GM12878 (cell line): Measurements from ENCODE around the gene SHC1. TPM values are rescaled to one million over a fixed set of nuclear protein-coding genes. Genes with fewer than 3 reads are reported as not detected.

Source experiments
- ATAC-seq: fragments of 200-7000 bp; cut with Tn5 transposase; 3 replicates; pipeline ENCODE4 v1.9.1; 2020; ENCODE audit warnings: mild to moderate bottlenecking, moderate library complexity
- BruUV-seq: library from RNA; stranded (reverse); fragments of 400-500 nt; replicated peaks from 2 replicates; lab custom pipeline; 2021; lab: Mats Ljungman, UMichigan
- CTCF ChIA-PET: fragments of 300-600 bp; sonication (Branson Sonifier 250); formaldehyde crosslinking; extraction: SDS; loops from one replicate; lab custom pipeline; 2021; ENCODE audit warnings: inconsistent platforms; lab: Yijun Ruan, JAX
- POLR2A ChIA-PET: fragments of 350-600 bp; formaldehyde crosslinking; extraction: SDS; loops from one replicate; lab custom pipeline; 2021; ENCODE audit warnings: inconsistent platforms; lab: Charles Lee
- RAD21 ChIA-PET: fragments of 300-600 bp; sonication (Branson Sonifier 250); formaldehyde crosslinking; loops from one replicate; lab custom pipeline; 2023; ENCODE audit warnings: antibody characterized with exemption; ENCODE audit not compliant: unreplicated experiment; lab: Charles Lee
- SMC1A ChIA-PET: fragments of 300-600 bp; sonication (Branson Sonifier 250); formaldehyde crosslinking; loops from one replicate; lab custom pipeline; 2023; ENCODE audit not compliant: unreplicated experiment, uncharacterized antibody; lab: Charles Lee
- DNase-seq: peaks from one replicate; pipeline ENCODE4 v3.0.0-alpha.2; 2011; ENCODE audit warnings: low read depth, low spot score
- FAIRE-seq: peaks from 3 replicates; lab custom pipeline; 2011; peaks lifted over from hg19 to GRCh38; lab: Jason Lieb, UNC
- H2AFZ ChIP-seq: 2 replicates; pipeline ENCODE4 v1.6.0; 2011; ENCODE audit warnings: low read depth, low read length, control low read depth; ENCODE audit not compliant: control insufficient read depth
- H3K27ac ChIP-seq: 2 replicates; pipeline ENCODE4 v1.5.1; 2011; ENCODE audit warnings: control low read depth; ENCODE audit not compliant: control insufficient read depth, insufficient read depth
- H3K27me3 ChIP-seq, 2 experiments: replicated peaks in 1 of 2; 2 replicates each; pipeline versions ENCODE4 v1.6.0 to v1.6.1; 2011; ENCODE audit warnings: low read length in 1 of 2; ENCODE audit not compliant: control insufficient read depth in 2 of 2, insufficient read depth in 2 of 2
- H3K36me3 ChIP-seq, 2 experiments: 2 replicates each; pipeline ENCODE4 v1.5.1; 2011; ENCODE audit warnings: low read length in 1 of 2; ENCODE audit not compliant: control insufficient read depth in 2 of 2, insufficient read depth in 2 of 2
- H3K4me1 ChIP-seq: 2 replicates; pipeline ENCODE4 v1.6.1; 2011; ENCODE audit warnings: mild to moderate bottlenecking, low read length, moderate library complexity, mixed read lengths; ENCODE audit not compliant: control insufficient read depth, insufficient read depth
- H3K4me2 ChIP-seq: 2 replicates; pipeline ENCODE4 v1.6.0; 2011; ENCODE audit warnings: control low read depth; ENCODE audit not compliant: control insufficient read depth, insufficient read depth
- H3K4me3 ChIP-seq: fragments of 200-600 bp; sonication (generic); 2 replicates; pipeline ENCODE4 v1.5.1; 2016
- H3K79me2 ChIP-seq: 2 replicates; pipeline ENCODE4 v1.6.0; 2011; ENCODE audit warnings: low read length; ENCODE audit not compliant: control insufficient read depth, insufficient read depth
- H3K9ac ChIP-seq: 2 replicates; pipeline ENCODE4 v1.8.0; 2011; ENCODE audit warnings: low read length, control low read depth, mixed read lengths; ENCODE audit not compliant: control insufficient read depth, insufficient read depth
- H3K9me3 ChIP-seq: replicated peaks from 3 replicates; pipeline ENCODE4 v1.5.1; 2011; ENCODE audit warnings: mild to moderate bottlenecking, low read length; ENCODE audit not compliant: control insufficient read depth, insufficient read depth
- H4K20me1 ChIP-seq: 2 replicates; pipeline ENCODE4 v1.6.0; 2011; ENCODE audit not compliant: control insufficient read depth, insufficient read depth
- CREB1 ChIP-seq: IDR thresholded peaks from 2 replicates; pipeline ENCODE4 v1.6.1; 2012; ENCODE audit warnings: low read depth, mild to moderate bottlenecking, inconsistent platforms
- E4F1 ChIP-seq: fragments of 450-650 bp; IDR thresholded peaks from 2 replicates; pipeline ENCODE4 v1.6.1; 2018; ENCODE audit warnings: borderline replicate concordance, mild to moderate bottlenecking; ENCODE audit not compliant: partially characterized antibody
- HDAC6 ChIP-seq: fragments of 200-600 bp; sonication (generic); IDR thresholded peaks from one replicate; pipeline ENCODE4 v1.8.0; 2017; ENCODE audit warnings: antibody characterized with exemption; ENCODE audit not compliant: unreplicated experiment
- IKZF2 ChIP-seq, 2 experiments: fragments of 450-650 bp; IDR thresholded peaks; 2 replicates each; pipeline ENCODE4 v1.6.1; 2017; ENCODE audit warnings: mild to moderate bottlenecking in 2 of 2, moderate library complexity in 2 of 2
- IRF5 ChIP-seq: fragments of 450-650 bp; IDR thresholded peaks from 2 replicates; pipeline ENCODE4 v1.6.1; 2017; ENCODE audit warnings: borderline replicate concordance
- MXI1 ChIP-seq: fragments of 150-350 bp; IDR thresholded peaks from 2 replicates; pipeline ENCODE4 v1.6.1; 2011; ENCODE audit warnings: low read depth, mild to moderate bottlenecking, inconsistent platforms, low read length, improper control_type of control experiment
- NR2F1 ChIP-seq: fragments of 450-650 bp; conservative IDR thresholded peaks from 2 replicates; pipeline ENCODE4 v1.6.1; 2017; ENCODE audit warnings: mild to moderate bottlenecking
- SMAD5 ChIP-seq: IDR thresholded peaks from 2 replicates; pipeline ENCODE4 v1.6.1; 2016; ENCODE audit warnings: antibody characterized with exemption, low read depth
- SPI1 ChIP-seq: IDR thresholded peaks from 2 replicates; pipeline ENCODE4 v1.6.1; 2011; ENCODE audit warnings: low read depth, mild to moderate bottlenecking, low read length, moderate library complexity, borderline replicate concordance; ENCODE audit not compliant: insufficient read depth
- TAF1 ChIP-seq: IDR thresholded peaks from 2 replicates; pipeline ENCODE4 v1.6.1; 2011; ENCODE audit warnings: mild to moderate bottlenecking, low read depth, low read length, borderline replicate concordance
- ZNF384 ChIP-seq: IDR thresholded peaks from 2 replicates; pipeline ENCODE4 v1.6.1; 2012; ENCODE audit warnings: low read depth, mild to moderate bottlenecking, low read length, improper control_type of control experiment, borderline replicate concordance
- WGBS: methylation state at CpG from one replicate; pipeline ENCODE4 v1.1.6; 2016; ENCODE audit warnings: low lambda C conversion rate; ENCODE audit not compliant: insufficient replicate concordance, insufficient coverage; ENCODE audit errors: missing lambda C conversion rate; 5-methylcytosine and 5-hydroxymethylcytosine counted together
- in situ Hi-C: fragments of 300-500 bp; cut with MboI; formaldehyde crosslinking; loops from 9 replicates; pipeline ENCODE4 v1.14.3; 2018; ENCODE audit warnings: mixed read lengths
- intact Hi-C: fragments of 100-400 bp; cut with micrococcal nuclease; formaldehyde crosslinking; loops from one replicate; pipeline ENCODE4 v1.14.2; 2022; ENCODE audit not compliant: unreplicated experiment
- polyA plus RNA-seq, 11 experiments: library from polyadenylated mRNA; depleted of rRNA in 4 of 11; unstranded in 6 of 11; stranded (reverse) in 5 of 11; fragments of >200 nt; fragmentation: Nextera tagmentation in 4 of 11; fragmentation: Illumina TruSeq in 1 of 11; extraction: Ambion mirVana in 4 of 11; extraction: Trizol in 1 of 11; gene quantifications; 1 replicate in 1 of 11; 2 replicates in 10 of 11; pipeline versions ENCODE4 v1.2.1 to v1.2.3, GENCODE V29; 2011 to 2016; ENCODE audit warnings: inconsistent platforms in 2 of 11, missing spikeins in 2 of 11, low read depth in 1 of 11
- total RNA-seq, 4 experiments: library from RNA; depleted of rRNA in 3 of 4; stranded (reverse); fragments of >200 nt in 3 of 4; fragmentation: Illumina TruSeq in 1 of 4; extraction: Trizol in 1 of 4; gene quantifications; 2 replicates each; pipeline versions ENCODE4 v1.2.1 to v1.2.3, GENCODE V29; 2013 to 2021

The SHC1 gene
- total and polyA plus RNA-seq, 10 of the 15 experiments (the other 5 are each of a cell fraction or from before 2014, with no cell fraction given) = 2.6 to 49.3 (median 25.2) TPM

GRCh38 chr1:154990276-154990675, 19.7 kb upstream of the SHC1 start:
- no peak overlapping the region for H3K4me3 ChIP-seq
- DNase-seq (no peak), ATAC-seq (no peak), FAIRE-seq (no peak)
- RAD21 ChIA-PET = no interaction called here
- no peak overlapping the region for H3K4me2 ChIP-seq
- WGBS = 95% methylated on average over 8 of the region's 8 CpGs
- H3K27ac ChIP-seq = no peak overlapping the region
- POLR2A ChIA-PET = no interaction called here
- H3K36me3 ChIP-seq = peaks cover 15 to 17% of the 10 kb centered on the region in 2 experiments; a peak in 3 of 4 replicates
- intact Hi-C loops (no loop called here), in situ Hi-C loops (no loop called here)
- peaks cover under 1% of the 10 kb centered on the region; the same call in 1 of the 2 replicates for H3K79me2 ChIP-seq
- H3K4me1 ChIP-seq = no peaks in the 10 kb centered on the region
- CTCF ChIA-PET = interaction anchor here (0.9 to 1.4 kb wide), 2 partner anchors 9 to 19 kb away, joined by 3 to 5 read pairs; no protein-coding TSS in a partner anchor
- H3K9me3 ChIP-seq = no peaks in the 10 kb centered on the region
- H4K20me1 ChIP-seq = no peaks in the 10 kb centered on the region
- no peak overlapping the region for H2AFZ ChIP-seq
- no TSS peak for BruUV-seq
- H3K27me3 ChIP-seq = no peaks in the 10 kb centered on the region
- SMC1A ChIA-PET = no interaction called here
- H3K9ac ChIP-seq = no peak overlapping the region
- TF ChIP-seq TAF1 = no peak
- TF ChIP-seq MXI1 = no peak
- no peak for TF ChIP-seq NR2F1
- TF ChIP-seq E4F1 = no peak
- no peak for TF ChIP-seq SMAD5
- no peak for TF ChIP-seq SPI1
- no peak for TF ChIP-seq HDAC6
- no peak for TF ChIP-seq IRF5
- TF ChIP-seq ZNF384 = no peak
- TF ChIP-seq CREB1 = no peak
- no peak for TF ChIP-seq IKZF2 (IDR thresholded peaks at IDR 0.05)
